ENCODE measurements around the gene MTOR.
"Not testable (repeated sequence)": the region's sequence is repeated elsewhere in the genome, so short reads cannot be mapped to it uniquely, and the experiment has no call there.

The MTOR gene

DNA sequence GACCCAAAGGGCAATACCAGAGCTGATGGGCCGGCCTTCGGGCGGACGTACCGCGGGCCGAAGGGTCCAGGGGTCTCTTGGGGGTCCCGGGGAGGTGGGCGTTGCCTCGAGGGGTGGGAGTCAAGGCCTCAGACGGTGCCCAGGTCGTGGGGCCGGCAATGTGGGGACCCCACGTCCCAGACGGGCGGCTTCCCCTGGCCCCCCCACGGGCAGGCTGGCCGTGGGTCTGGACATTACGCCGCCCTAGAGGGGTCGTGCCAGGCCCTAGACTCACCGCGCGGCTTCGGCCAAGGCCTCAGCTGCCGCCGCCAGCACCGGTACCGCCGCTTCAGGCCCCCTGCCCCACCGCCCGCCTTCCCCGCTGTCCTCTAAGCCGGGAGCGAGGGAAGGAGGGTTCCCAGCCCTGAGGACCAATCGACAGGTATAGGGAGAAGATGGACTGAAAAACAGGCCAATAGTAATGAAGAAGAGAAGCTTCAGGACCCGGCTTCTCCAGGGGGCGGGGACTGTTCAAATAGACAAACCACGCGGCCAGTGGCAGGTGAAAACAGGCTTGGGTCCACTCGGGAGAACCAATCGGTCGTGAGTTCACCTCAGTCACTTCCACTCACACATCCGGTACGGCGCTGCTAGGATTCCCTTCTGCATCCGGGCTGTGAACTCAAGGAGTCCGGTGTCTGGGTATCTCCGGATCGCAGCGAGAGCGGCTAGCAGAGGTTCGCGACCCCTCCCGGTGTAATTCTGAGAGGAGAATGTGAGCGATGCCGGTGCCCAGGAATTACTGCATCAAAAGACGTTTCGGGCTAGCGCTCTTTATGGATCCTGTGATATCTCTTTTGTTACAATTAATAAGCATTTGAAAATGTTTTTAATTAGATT, at the start of gene MTOR:
MTOR (minus strand) TSS at position 381 of the 879 bp plus-strand sequence. CDS start 3,142 bp downstream, outside the sequence.
- DNase-seq, result peak; percentile 100

- DNase-seq, result no peak
Measured at GRCh38 chr1:11309385-11309784, 47.0 kb upstream of the MTOR start.

- no peak for DNase-seq
Measured at GRCh38 chr1:11308699-11309224, 46.4 kb upstream of the MTOR start.

DNA sequence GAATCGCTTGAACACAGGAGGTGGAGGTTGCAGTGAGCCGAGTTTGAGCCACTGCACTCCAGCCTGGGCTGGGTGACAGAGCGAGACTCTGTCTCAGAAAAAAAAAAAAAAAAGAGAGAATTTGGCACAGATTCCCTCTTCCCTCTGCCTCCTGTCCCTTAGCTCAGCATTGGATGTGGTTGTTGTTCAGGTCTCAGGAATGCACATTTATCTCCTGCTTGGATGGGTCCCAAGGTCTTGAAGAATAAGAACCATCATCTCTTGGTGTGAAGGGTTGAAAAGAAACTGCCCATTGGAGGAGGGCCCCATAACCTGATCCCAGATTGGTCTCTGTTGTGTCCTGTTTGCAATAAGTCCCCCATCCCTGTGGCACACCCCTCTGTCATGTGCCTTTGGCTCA, 45.5 kb upstream of the MTOR start:
- DNase-seq, result no peak

DNA sequence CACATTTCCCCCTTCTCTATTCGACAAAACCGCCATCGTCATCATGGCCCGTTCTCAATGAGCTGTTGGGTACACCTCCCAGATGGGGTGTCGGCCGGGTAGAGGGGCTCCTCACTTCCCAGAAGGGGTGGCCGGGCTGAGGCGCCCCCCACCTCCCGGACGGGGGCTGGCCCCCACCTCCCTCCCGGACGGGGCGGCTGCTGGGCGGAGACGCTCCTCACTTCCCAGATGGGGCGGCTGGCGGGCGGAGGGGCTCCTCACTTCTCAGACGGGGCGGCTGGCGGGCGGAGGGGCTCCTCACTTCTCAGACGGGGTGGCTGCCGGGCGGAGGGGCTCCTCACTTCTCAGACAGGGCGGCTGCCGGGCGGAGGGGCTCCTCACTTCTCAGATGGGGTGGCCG, 43.2 kb upstream of the MTOR start:
- DNase-seq, result not testable (repeated sequence)

GRCh38 chr1:11302366-11302765, 40.0 kb upstream of the MTOR start:
- no peak for DNase-seq

DNA sequence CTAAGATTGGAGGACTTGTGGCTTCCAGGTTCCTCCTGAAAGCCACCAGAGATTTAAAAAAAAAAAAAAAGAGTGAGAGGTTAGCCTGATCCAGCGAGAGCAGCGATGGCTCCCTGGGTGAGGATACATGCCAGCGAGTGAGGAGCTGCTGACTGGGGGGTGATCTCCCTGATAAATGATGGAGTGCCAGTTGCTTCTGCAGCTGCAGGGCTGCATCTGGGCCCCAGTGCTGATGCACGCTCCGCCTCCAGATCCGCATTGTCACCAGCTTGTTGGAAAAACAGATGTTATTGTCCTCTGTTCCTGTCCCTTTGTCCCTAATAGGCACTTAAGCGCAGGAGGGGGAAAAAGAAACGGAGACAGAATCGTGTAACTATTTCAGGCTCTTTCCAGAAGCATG, 39.2 kb upstream of the MTOR start:
- DNase-seq, result no peak

DNA sequence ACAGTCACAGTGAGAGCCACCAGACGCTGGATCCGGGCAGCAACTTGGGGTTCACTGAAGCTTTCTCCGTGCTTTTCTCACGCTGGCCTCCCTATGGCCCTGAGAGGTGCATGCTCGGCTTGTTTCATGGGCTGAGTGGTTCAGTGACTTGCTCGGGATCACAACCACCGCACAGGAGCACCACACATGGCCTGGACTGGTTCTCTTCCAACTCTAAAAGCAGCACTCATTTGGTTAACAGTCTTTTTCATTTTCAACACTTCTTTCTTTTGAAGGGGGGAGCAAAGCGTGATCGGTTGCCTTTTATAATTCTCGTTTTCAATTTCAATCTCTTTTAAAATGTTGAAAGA, 36.8 kb upstream of the MTOR start:
- DNase-seq, result no peak

DNA sequence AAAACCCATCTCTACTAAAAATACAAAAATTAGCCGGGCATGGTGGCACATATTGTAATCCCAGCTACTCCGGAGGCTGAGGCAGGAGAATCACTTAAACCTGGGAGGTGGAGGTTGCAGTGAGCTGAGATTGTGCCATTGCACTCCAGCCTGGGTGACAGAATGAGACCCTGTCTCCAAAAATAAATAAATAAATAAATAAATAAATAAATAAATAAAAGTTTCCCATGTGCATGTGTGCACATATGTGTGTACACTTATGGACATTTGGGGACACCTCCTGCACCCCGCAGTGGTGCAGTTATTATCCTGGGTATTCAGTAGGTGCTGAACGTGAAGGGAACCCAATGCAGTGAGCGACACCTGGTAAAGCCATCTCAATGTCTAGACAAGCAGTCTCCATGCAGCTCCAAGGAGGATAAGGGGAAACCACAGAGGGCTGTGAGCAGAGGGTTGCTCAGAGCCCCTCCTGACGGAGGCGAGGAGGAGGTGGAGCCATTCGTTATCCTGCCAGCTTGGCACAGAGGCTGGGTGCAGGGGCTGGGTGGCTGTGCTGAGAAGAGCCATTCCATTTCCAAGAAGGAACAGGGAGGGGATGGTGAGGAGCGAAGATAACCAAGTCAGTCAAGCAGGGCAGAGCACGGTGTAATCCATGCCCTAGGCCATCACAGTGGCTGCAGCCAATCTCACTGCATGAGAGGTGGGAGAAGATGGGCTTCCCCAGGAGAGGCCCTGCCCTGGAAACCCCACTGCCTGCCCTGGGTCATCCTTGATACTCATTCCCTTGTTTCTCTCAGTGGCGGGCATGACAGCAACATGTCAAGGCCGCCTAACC, 36.3 kb upstream of the MTOR start:
- no peak for DNase-seq

- not testable (repeated sequence) for DNase-seq
Measured at GRCh38 chr1:11297774-11298173, 35.4 kb upstream of the MTOR start.

DNA sequence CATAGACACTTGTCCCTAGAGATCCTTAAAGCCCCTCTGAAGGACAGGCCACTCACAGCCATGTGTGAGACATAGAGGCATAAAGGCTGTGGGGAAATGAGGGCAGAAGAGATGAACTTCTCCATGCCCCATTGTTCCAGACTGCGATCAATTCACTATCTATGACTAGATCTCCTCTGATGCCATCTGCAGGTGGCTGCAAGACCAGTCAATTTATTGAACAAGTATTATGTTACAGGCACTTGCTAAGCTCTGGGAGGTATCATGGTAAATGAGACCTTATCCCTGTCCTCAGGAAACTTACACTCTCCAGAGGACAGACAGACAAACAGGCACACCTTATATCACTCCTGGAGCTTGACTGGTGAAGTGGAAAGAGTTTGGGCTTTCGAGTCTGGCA, 33.6 kb upstream of the MTOR start:
- DNase-seq, result no peak

GRCh38 chr1:11294951-11295350, 32.6 kb upstream of the MTOR start:
- DNase-seq, result no peak

DNA sequence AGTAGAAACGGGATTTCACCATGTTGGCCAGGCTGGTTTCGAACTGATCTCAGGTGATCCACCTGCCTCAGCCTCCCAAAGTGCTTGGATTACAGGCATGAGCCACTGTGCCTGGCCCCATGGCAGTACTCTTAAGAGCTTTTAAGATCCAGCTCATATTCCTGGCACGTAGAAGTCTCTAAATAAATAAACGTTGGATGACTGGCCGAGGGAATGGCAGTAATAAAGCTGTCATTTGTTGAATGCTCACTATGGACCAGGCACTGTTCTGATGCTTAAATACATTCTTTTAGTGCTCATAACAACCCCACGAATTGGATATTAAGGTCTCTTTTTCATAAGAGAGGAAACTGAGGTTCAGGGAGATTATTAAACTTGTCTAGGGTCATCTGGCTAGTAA, 31.5 kb upstream of the MTOR start:
- DNase-seq, result no peak

DNA sequence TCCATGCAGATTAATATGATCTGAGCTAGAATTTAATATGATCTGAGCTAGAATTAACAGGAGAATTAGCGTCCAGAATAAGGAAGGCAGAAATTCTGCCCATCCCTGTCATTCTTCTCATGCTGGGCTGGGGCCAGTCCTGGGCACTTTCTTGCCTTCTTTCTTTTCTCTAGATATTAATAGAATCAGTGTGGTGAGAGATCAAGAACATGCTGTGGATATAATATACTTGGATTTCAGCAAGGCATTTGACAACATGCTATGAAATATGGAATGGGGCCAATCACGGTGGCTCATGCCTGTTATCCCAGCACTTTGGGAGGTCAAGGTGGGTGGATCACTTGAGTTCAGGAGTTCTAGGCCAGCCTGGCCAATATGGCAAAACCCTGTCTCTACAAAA, 28.7 kb upstream of the MTOR start:
- no peak for DNase-seq

DNA sequence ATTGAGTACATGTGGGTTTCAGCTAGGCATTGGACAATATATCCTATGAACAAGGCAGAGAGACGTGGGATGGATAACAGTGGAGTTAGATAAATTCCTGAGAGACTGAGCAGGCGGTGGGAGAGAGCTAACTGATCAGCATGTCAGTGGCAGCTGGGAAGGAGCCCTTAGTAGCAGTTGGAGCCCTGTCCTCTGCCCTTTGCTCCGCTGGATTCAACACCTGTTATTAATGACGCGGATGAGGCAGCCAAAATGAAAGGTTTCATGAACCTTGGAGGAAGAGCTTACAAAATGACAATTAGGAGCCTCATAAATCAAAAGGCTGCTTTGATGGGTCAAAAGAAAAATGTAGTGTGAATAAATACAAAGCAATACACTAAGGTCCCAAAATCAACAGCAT, 26.7 kb upstream of the MTOR start:
- DNase-seq, result no peak

GRCh38 chr1:11286735-11287410, 24.5 kb upstream of the MTOR start:
- no peak for DNase-seq

DNA sequence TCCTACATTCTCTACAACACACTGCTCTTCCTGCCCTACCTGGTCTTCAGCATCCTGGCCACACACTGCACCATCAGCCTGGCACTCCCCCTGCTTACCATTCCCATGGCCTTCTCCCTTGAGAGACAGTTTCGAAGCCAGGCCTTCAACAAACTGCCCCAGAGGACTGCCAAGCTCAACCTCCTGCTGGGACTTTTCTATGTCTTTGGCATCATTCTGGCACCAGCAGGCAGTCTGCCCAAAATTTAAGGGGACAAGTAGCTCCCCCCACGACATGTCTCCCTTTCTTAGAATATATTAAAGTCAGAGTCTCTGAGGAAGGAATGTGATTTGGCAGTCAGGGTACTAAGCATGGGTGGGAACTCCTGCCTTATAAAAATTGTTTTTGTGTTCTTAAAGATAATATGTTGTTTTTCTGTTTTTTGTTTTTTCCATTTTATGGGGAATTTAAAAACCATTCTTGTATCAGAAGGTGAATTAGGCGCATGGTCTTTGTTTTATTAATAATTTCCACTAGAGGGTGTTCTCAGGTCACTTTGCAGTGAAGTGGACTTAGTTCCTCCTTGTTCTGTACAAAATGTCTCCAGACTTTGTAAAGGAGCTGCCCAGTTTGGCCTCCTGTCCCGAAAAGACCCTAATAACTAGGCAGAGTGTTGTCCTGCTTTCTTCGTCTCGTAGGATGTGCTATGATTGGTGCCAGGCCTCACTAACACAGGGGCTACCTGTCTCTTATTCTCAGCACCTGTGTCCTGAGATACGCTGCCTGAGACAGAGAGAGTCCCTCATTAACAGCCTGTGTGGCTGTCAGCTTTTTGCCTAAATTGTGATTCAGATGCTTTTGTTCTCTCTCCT, 23.8 kb upstream of the MTOR start:
- no peak for DNase-seq

GRCh38 chr1:11284784-11285183, 22.4 kb upstream of the MTOR start:
- DNase-seq, result no peak

DNA sequence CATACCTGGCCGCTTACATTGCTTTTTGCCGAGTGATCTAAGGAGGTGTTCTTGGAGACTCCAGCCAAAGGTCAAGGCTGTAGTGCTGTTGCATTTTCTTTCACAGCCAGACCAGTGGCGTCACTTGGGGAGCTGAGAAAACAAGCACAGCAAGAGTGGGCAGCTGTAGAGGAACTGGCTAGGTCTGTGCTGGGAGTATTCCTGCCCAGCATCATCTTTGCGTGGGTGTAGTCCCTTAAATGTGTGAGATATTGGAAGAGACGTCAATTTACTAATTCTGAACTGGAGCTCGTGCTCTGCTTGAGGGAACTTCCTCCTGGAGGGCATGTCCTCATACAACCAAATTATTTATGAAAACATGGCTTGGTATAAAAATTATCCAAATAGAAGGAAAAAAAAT, 20.8 kb upstream of the MTOR start:
- no peak for DNase-seq

DNA sequence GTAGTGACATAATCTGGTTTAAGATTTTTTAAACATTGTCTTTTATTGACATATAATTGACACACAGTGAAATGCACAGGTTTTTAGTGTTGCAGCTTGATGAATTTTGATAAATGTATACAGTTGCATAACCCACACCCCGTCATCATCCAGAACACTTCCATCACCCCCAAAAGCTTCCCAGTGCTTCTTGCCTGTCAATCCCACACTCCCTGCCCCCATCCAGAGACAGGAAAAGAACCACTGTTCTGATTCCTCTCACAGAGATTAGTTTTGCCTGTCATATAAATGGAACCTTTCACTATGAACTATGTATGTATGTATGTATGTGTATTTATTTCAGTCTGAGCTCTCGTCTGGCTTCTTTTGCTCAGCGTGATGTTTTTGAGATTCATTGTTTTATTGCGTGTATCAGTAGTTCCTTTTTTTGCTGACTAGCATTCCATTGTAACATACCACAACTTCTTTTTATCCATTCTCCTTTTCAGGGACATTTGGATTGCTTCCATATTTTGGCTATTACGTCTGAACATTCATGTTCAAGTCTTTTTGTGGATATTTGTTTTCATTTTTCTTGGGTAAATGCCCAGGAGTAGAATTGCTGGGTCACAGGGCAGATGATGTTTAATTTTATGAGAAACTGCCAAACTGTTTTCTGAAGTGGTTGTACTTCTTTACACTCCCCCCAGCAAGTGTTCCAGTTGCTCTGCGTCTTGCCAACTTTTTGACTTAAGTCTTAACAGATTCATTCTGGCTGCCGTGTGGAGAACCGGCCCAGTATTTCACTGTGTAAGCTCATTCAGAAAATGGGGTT, 19.4 kb upstream of the MTOR start:
- no peak for DNase-seq

DNA sequence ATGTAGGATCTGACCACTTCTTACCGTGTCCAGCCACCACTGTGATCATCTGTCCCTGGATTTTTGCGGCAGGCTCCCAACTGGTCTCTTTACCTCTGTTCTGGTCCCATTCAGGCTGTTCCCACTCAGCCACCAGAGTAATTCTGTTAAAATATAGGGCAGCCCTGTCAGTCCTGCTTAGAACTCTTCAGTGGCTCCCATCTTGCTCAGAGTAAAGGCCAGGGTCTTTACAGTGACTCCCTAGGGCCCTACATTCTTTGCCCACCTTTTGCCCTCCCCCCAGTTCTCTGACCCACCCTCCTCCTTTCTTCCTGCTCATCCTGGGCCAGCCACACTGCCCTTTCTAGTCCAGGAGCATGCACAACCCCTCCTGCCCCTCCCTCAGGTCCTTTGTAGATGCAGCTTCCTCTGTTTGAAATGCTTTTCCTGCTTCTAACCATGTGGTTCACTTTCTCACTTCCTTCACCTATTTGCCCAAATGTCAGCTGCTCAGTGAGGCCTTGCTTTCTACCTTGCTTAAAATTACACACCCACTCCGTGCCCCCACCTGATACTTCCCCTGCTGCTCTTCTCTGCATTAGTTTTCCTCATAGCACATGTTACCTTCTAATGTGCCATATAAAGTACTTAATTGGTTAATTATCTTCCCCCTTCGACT, 18.5 kb upstream of the MTOR start:
- DNase-seq, result no peak
